HL-60 (cell line): ENCODE measurements around the gene SPATS2L.

ENCODE experiments used
- GABPA ChIP-seq: IDR thresholded peaks from 2 replicates; pipeline ENCODE4 v1.6.1; 2012; ENCODE audit warnings: low read depth
- POLR2AphosphoS5 ChIP-seq: IDR thresholded peaks from 2 replicates; pipeline ENCODE4 v1.6.1; 2012; ENCODE audit warnings: low read depth
- TF ChIP-seq, protein P1 (sequence below): IDR thresholded peaks from one replicate; pipeline ENCODE4 v1.5.1; 2011; ENCODE audit warnings: low read length, control low read depth, inconsistent platforms; ENCODE audit not compliant: insufficient read depth
- TF ChIP-seq, protein P2 (sequence below): IDR thresholded peaks from 2 replicates; pipeline ENCODE4 v1.6.1; 2012; ENCODE audit warnings: low read depth; ENCODE audit not compliant: insufficient replicate concordance

DNA sequence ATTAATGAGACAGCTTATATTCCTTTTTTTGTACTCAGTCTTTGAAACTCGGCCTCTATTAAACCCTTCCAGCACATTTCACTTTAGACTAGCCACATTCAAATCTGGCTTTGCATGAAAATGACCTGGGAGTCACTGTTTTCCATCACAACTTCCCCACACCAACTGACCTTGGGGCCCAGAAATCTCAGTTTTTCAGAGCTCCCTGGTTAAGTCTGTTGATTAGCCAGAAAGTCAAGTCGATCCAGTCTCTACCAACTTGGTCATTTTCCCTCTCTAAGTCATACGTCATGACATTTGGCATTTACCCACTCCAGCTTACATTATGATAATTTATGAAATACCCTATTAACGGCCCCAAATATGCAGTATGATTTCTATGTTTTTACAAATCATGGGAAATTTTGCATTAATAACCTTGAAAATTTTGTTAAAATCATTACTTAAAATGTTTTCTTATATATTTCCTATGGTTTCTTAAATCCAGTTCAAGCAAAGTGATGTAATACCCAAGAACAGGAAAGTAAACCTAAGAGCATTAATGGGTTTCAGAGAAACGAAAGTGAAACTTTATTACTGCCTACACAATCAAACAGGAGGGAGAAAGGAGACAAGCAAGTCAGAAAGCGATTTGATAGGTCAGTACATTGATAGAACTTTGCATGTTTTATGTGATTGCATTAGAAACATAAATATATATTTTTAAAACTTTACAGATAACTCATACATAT is 77.1 kb downstream of the SPATS2L start:
- TF ChIP-seq, protein P1, sequence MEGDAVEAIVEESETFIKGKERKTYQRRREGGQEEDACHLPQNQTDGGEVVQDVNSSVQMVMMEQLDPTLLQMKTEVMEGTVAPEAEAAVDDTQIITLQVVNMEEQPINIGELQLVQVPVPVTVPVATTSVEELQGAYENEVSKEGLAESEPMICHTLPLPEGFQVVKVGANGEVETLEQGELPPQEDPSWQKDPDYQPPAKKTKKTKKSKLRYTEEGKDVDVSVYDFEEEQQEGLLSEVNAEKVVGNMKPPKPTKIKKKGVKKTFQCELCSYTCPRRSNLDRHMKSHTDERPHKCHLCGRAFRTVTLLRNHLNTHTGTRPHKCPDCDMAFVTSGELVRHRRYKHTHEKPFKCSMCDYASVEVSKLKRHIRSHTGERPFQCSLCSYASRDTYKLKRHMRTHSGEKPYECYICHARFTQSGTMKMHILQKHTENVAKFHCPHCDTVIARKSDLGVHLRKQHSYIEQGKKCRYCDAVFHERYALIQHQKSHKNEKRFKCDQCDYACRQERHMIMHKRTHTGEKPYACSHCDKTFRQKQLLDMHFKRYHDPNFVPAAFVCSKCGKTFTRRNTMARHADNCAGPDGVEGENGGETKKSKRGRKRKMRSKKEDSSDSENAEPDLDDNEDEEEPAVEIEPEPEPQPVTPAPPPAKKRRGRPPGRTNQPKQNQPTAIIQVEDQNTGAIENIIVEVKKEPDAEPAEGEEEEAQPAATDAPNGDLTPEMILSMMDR, result no peak
- TF ChIP-seq GABPA (no peak), POLR2AphosphoS5 (no peak)
- TF ChIP-seq, protein P2, sequence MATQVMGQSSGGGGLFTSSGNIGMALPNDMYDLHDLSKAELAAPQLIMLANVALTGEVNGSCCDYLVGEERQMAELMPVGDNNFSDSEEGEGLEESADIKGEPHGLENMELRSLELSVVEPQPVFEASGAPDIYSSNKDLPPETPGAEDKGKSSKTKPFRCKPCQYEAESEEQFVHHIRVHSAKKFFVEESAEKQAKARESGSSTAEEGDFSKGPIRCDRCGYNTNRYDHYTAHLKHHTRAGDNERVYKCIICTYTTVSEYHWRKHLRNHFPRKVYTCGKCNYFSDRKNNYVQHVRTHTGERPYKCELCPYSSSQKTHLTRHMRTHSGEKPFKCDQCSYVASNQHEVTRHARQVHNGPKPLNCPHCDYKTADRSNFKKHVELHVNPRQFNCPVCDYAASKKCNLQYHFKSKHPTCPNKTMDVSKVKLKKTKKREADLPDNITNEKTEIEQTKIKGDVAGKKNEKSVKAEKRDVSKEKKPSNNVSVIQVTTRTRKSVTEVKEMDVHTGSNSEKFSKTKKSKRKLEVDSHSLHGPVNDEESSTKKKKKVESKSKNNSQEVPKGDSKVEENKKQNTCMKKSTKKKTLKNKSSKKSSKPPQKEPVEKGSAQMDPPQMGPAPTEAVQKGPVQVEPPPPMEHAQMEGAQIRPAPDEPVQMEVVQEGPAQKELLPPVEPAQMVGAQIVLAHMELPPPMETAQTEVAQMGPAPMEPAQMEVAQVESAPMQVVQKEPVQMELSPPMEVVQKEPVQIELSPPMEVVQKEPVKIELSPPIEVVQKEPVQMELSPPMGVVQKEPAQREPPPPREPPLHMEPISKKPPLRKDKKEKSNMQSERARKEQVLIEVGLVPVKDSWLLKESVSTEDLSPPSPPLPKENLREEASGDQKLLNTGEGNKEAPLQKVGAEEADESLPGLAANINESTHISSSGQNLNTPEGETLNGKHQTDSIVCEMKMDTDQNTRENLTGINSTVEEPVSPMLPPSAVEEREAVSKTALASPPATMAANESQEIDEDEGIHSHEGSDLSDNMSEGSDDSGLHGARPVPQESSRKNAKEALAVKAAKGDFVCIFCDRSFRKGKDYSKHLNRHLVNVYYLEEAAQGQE, result no peak
